Measurements from ENCODE around the gene SERAC1.

GRCh38 chr6:158142789-158143188 is 25.3 kb downstream of the SERAC1 start:
- TF ChIP-seq CTCF (conservative IDR thresholded peaks at IDR 0.05) (no peak), ZFX (IDR thresholded peaks at IDR 0.05) (no peak)
